GM12878 (cell line): ENCODE measurements around the gene AMH. TPM values are rescaled to one million over a fixed set of nuclear protein-coding genes. Genes with fewer than 3 reads are reported as not detected.

Experiments used
- ATAC-seq: fragments of 200-7000 bp; cut with Tn5 transposase; 3 replicates; pipeline ENCODE4 v1.9.1; 2020; ENCODE audit warnings: mild to moderate bottlenecking, moderate library complexity
- BruUV-seq: library from RNA; stranded (reverse); fragments of 400-500 nt; replicated peaks from 2 replicates; lab custom pipeline; 2021; lab: Mats Ljungman, UMichigan
- CTCF ChIA-PET: fragments of 300-600 bp; sonication (Branson Sonifier 250); formaldehyde crosslinking; extraction: SDS; loops from one replicate; lab custom pipeline; 2021; ENCODE audit warnings: inconsistent platforms; lab: Yijun Ruan, JAX
- POLR2A ChIA-PET: fragments of 350-600 bp; formaldehyde crosslinking; extraction: SDS; loops from one replicate; lab custom pipeline; 2021; ENCODE audit warnings: inconsistent platforms; lab: Charles Lee
- RAD21 ChIA-PET: fragments of 300-600 bp; sonication (Branson Sonifier 250); formaldehyde crosslinking; loops from one replicate; lab custom pipeline; 2023; ENCODE audit warnings: antibody characterized with exemption; ENCODE audit not compliant: unreplicated experiment; lab: Charles Lee
- SMC1A ChIA-PET: fragments of 300-600 bp; sonication (Branson Sonifier 250); formaldehyde crosslinking; loops from one replicate; lab custom pipeline; 2023; ENCODE audit not compliant: unreplicated experiment, uncharacterized antibody; lab: Charles Lee
- DNase-seq: peaks from one replicate; pipeline ENCODE4 v3.0.0-alpha.2; 2011; ENCODE audit warnings: low read depth, low spot score
- FAIRE-seq: peaks from 3 replicates; lab custom pipeline; 2011; peaks lifted over from hg19 to GRCh38; lab: Jason Lieb, UNC
- H2AFZ ChIP-seq: 2 replicates; pipeline ENCODE4 v1.6.0; 2011; ENCODE audit warnings: low read depth, low read length, control low read depth; ENCODE audit not compliant: control insufficient read depth
- H3K27ac ChIP-seq: 2 replicates; pipeline ENCODE4 v1.5.1; 2011; ENCODE audit warnings: control low read depth; ENCODE audit not compliant: control insufficient read depth, insufficient read depth
- H3K27me3 ChIP-seq, 2 experiments: replicated peaks in 1 of 2; 2 replicates each; pipeline versions ENCODE4 v1.6.0 to v1.6.1; 2011; ENCODE audit warnings: low read length in 1 of 2; ENCODE audit not compliant: control insufficient read depth in 2 of 2, insufficient read depth in 2 of 2
- H3K36me3 ChIP-seq, 2 experiments: 2 replicates each; pipeline ENCODE4 v1.5.1; 2011; ENCODE audit warnings: low read length in 1 of 2; ENCODE audit not compliant: control insufficient read depth in 2 of 2, insufficient read depth in 2 of 2
- H3K4me1 ChIP-seq: 2 replicates; pipeline ENCODE4 v1.6.1; 2011; ENCODE audit warnings: mild to moderate bottlenecking, low read length, moderate library complexity, mixed read lengths; ENCODE audit not compliant: control insufficient read depth, insufficient read depth
- H3K4me2 ChIP-seq: 2 replicates; pipeline ENCODE4 v1.6.0; 2011; ENCODE audit warnings: control low read depth; ENCODE audit not compliant: control insufficient read depth, insufficient read depth
- H3K4me3 ChIP-seq: fragments of 200-600 bp; sonication (generic); 2 replicates; pipeline ENCODE4 v1.5.1; 2016
- H3K79me2 ChIP-seq: 2 replicates; pipeline ENCODE4 v1.6.0; 2011; ENCODE audit warnings: low read length; ENCODE audit not compliant: control insufficient read depth, insufficient read depth
- H3K9ac ChIP-seq: 2 replicates; pipeline ENCODE4 v1.8.0; 2011; ENCODE audit warnings: low read length, control low read depth, mixed read lengths; ENCODE audit not compliant: control insufficient read depth, insufficient read depth
- H3K9me3 ChIP-seq: replicated peaks from 3 replicates; pipeline ENCODE4 v1.5.1; 2011; ENCODE audit warnings: mild to moderate bottlenecking, low read length; ENCODE audit not compliant: control insufficient read depth, insufficient read depth
- H4K20me1 ChIP-seq: 2 replicates; pipeline ENCODE4 v1.6.0; 2011; ENCODE audit not compliant: control insufficient read depth, insufficient read depth
- E4F1 ChIP-seq: fragments of 450-650 bp; IDR thresholded peaks from 2 replicates; pipeline ENCODE4 v1.6.1; 2018; ENCODE audit warnings: borderline replicate concordance, mild to moderate bottlenecking; ENCODE audit not compliant: partially characterized antibody
- KAT2A ChIP-seq: conservative IDR thresholded peaks from 2 replicates; pipeline ENCODE4 v1.6.1; 2011; ENCODE audit warnings: low read depth, low read length; ENCODE audit not compliant: control insufficient read depth
- SKIL ChIP-seq: fragments of 450-650 bp; IDR thresholded peaks from 2 replicates; pipeline ENCODE4 v1.6.1; 2017; ENCODE audit warnings: mild to moderate bottlenecking, low read depth, inconsistent platforms; ENCODE audit not compliant: poor library complexity, severe bottlenecking
- TCF3 ChIP-seq: IDR thresholded peaks from 2 replicates; pipeline ENCODE4 v1.6.1; 2012; ENCODE audit warnings: low read depth, mild to moderate bottlenecking, low read length, borderline replicate concordance; ENCODE audit not compliant: insufficient read depth
- WGBS: methylation state at CpG from one replicate; pipeline ENCODE4 v1.1.6; 2016; ENCODE audit warnings: low lambda C conversion rate; ENCODE audit not compliant: insufficient replicate concordance, insufficient coverage; ENCODE audit errors: missing lambda C conversion rate; 5-methylcytosine and 5-hydroxymethylcytosine counted together
- in situ Hi-C: fragments of 300-500 bp; cut with MboI; formaldehyde crosslinking; loops from 9 replicates; pipeline ENCODE4 v1.14.3; 2018; ENCODE audit warnings: mixed read lengths
- intact Hi-C: fragments of 100-400 bp; cut with micrococcal nuclease; formaldehyde crosslinking; loops from one replicate; pipeline ENCODE4 v1.14.2; 2022; ENCODE audit not compliant: unreplicated experiment
- polyA plus RNA-seq, 11 experiments: library from polyadenylated mRNA; depleted of rRNA in 4 of 11; unstranded in 6 of 11; stranded (reverse) in 5 of 11; fragments of >200 nt; fragmentation: Nextera tagmentation in 4 of 11; fragmentation: Illumina TruSeq in 1 of 11; extraction: Ambion mirVana in 4 of 11; extraction: Trizol in 1 of 11; gene quantifications; 1 replicate in 1 of 11; 2 replicates in 10 of 11; pipeline versions ENCODE4 v1.2.1 to v1.2.3, GENCODE V29; 2011 to 2016; ENCODE audit warnings: inconsistent platforms in 2 of 11, missing spikeins in 2 of 11, low read depth in 1 of 11
- total RNA-seq, 4 experiments: library from RNA; depleted of rRNA in 3 of 4; stranded (reverse); fragments of >200 nt in 3 of 4; fragmentation: Illumina TruSeq in 1 of 4; extraction: Trizol in 1 of 4; gene quantifications; 2 replicates each; pipeline versions ENCODE4 v1.2.1 to v1.2.3, GENCODE V29; 2013 to 2021

The AMH gene
- total and polyA plus RNA-seq, 10 of the 15 experiments (the other 5 are each of a cell fraction or from before 2014, with no cell fraction given), result 0.17 to 3.5 (median 0.81) TPM; not detected in 4

- 92% methylated on average over 25 of the region's 25 CpGs for WGBS
- peaks cover 8 to 53% of the 10 kb centered on the region in 2 experiments; a peak in 3 of 4 replicates for H3K36me3 ChIP-seq
- ChIA-PET SMC1A (no interaction called here), RAD21 (interaction anchor here (0.6 kb wide), 1 partner anchor 14 kb away, joined by 3 read pairs; no protein-coding TSS in a partner anchor), POLR2A (no interaction called here), CTCF (no interaction called here)
- H2AFZ ChIP-seq, result no peak overlapping the region
- no peak overlapping the region for H3K4me3 ChIP-seq
- H3K27ac ChIP-seq, result no peak overlapping the region
- H3K4me1 ChIP-seq, result no peaks in the 10 kb centered on the region
- no peak for TF ChIP-seq TCF3
- no peak for TF ChIP-seq KAT2A
- no peak for TF ChIP-seq E4F1
- TF ChIP-seq SKIL, result no peak
- peaks cover 20% of the 10 kb centered on the region for H3K79me2 ChIP-seq
- no peaks in the 10 kb centered on the region for H3K9me3 ChIP-seq
- DNase-seq (no peak), ATAC-seq (no peak), FAIRE-seq (no peak)
- H3K4me2 ChIP-seq, result no peak overlapping the region
- in situ Hi-C loops, result no loop called here
- H3K27me3 ChIP-seq, result no peaks in the 10 kb centered on the region; a peak in 1 of 4 replicates
- BruUV-seq, result no TSS peak
- H3K9ac ChIP-seq, result no peak overlapping the region
- peaks cover 15% of the 10 kb centered on the region for H4K20me1 ChIP-seq
- intact Hi-C loops, result no loop called here
Measured at GRCh38 chr19:2246014-2246620, 3.0 kb upstream of the AMH start.
